Endodermal cell (in vitro differentiated cells): ENCODE measurements around the gene DACT3. TPM values are rescaled to one million over a fixed set of nuclear protein-coding genes. Genes with fewer than 3 reads are reported as not detected.

Source experiments
- DNase-seq: peaks from one replicate; pipeline ENCODE4 v3.0.0-alpha.2; 2017
- H3K27ac ChIP-seq: 2 replicates; pipeline ENCODE4 v1.5.1; 2013; ENCODE audit warnings: mild to moderate bottlenecking, low read depth, low read length, moderate library complexity
- H3K27me3 ChIP-seq: 2 replicates; pipeline ENCODE4 v1.6.1; 2013; ENCODE audit warnings: mild to moderate bottlenecking, low read length, moderate library complexity; ENCODE audit not compliant: insufficient read depth, control insufficient read depth, poor library complexity, severe bottlenecking
- H3K36me3 ChIP-seq: 2 replicates; pipeline ENCODE4 v1.7.0; 2013; ENCODE audit warnings: mild to moderate bottlenecking, low read length, moderate library complexity; ENCODE audit not compliant: control insufficient read depth, insufficient read depth
- H3K4me1 ChIP-seq: one replicate; pipeline ENCODE4 v1.7.0; 2013; ENCODE audit warnings: low read length; ENCODE audit not compliant: control insufficient read depth, insufficient read depth
- H3K4me3 ChIP-seq: 2 replicates; pipeline ENCODE4 v1.5.1; 2013; ENCODE audit warnings: mild to moderate bottlenecking, low read length, moderate library complexity
- H3K9ac ChIP-seq: 2 replicates; pipeline ENCODE4 v1.6.1; 2013; ENCODE audit warnings: mild to moderate bottlenecking, low read length, moderate library complexity; ENCODE audit not compliant: poor library complexity, severe bottlenecking; ENCODE audit errors: extremely low read depth
- H3K9me3 ChIP-seq: 2 replicates; pipeline ENCODE4 v1.6.1; 2013; ENCODE audit warnings: mild to moderate bottlenecking, low read length, moderate library complexity; ENCODE audit not compliant: control insufficient read depth
- H3K27ac Mint-ChIP-seq: 2 replicates; pipeline ENCODE4 v1.8.0; 2020; ENCODE audit warnings: mixed read lengths
- H3K27me3 Mint-ChIP-seq: 2 replicates; pipeline ENCODE4 v1.8.0; 2021; ENCODE audit warnings: mild to moderate bottlenecking, mixed read lengths; ENCODE audit not compliant: insufficient read depth
- H3K36me3 Mint-ChIP-seq: 2 replicates; pipeline ENCODE4 v1.8.0; 2020; ENCODE audit warnings: low read depth, mixed read lengths
- H3K4me1 Mint-ChIP-seq: 2 replicates; pipeline ENCODE4 v1.8.0; 2020; ENCODE audit warnings: mixed read lengths
- H3K4me3 Mint-ChIP-seq: 2 replicates; pipeline ENCODE4 v1.8.0; 2020; ENCODE audit warnings: mild to moderate bottlenecking, moderate library complexity, mixed read lengths
- H3K9me3 Mint-ChIP-seq: 2 replicates; pipeline ENCODE4 v1.8.0; 2020; ENCODE audit warnings: mild to moderate bottlenecking, mixed read lengths
- CTCF ChIP-seq: fragments of 200-600 bp; sonication (generic); conservative IDR thresholded peaks from 2 replicates; pipeline ENCODE4 v1.5.0; 2021; ENCODE audit warnings: antibody characterized with exemption, mild to moderate bottlenecking
- WGBS, 2 experiments: methylation state at CpG; one replicate each; pipeline versions ENCODE4 v1.1.5 to v1.1.7; 2013; ENCODE audit warnings: missing lambda C conversion rate in 2 of 2, mixed read lengths in 1 of 2; ENCODE audit not compliant: insufficient coverage in 1 of 2, insufficient read length in 1 of 2; 5-methylcytosine and 5-hydroxymethylcytosine counted together
- total RNA-seq, 2 donors: library from RNA; stranded (reverse); fragmentation: NEBNext Ultra II Directional in 1 of 2; extraction: Animal tissue kit (Norgen Biotek cat#: 25700) in 1 of 2; gene quantifications; 2 replicates in 1 of 2; 3 replicates in 1 of 2; pipeline ENCODE4 v1.2.1, GENCODE V29; 2021

The DACT3 gene
- total RNA-seq, 2 donors from 2014 or later: 0.15 to 0.70 TPM

GRCh38 chr19:46644720-46645119, 16.3 kb downstream of the DACT3 start:
- Histone ChIP-seq H3K9me3 (peaks cover 10% of the 10 kb centered on the region), H3K4me1 (no peaks in the 10 kb centered on the region), H3K4me3 (no peak overlapping the region), H3K36me3 (no peaks in the 10 kb centered on the region), H3K27ac (no peak overlapping the region), H3K27me3 (peaks cover 76% of the 10 kb centered on the region), H3K9ac (no peak overlapping the region)
- peaks cover 22% of the 10 kb centered on the region for H3K9me3 Mint-ChIP-seq
- peaks cover 5% of the 10 kb centered on the region for H3K36me3 Mint-ChIP-seq
- no peak overlapping the region for H3K4me3 Mint-ChIP-seq
- H3K4me1 Mint-ChIP-seq: no peaks in the 10 kb centered on the region
- H3K27ac Mint-ChIP-seq: no peak overlapping the region
- 41 to 49% methylated on average over 3 of the region's 3 CpGs for WGBS, 2 experiments
- no peak for DNase-seq
- no peak for TF ChIP-seq CTCF
- H3K27me3 Mint-ChIP-seq: peaks cover 88% of the 10 kb centered on the region

GRCh38 chr19:46640656-46641055, 20.3 kb downstream of the DACT3 start:
- DNase-seq: no peak
- no peaks in the 10 kb centered on the region for H3K36me3 ChIP-seq
- Mint-ChIP-seq H3K4me3 (no peak overlapping the region), H3K4me1 (no peaks in the 10 kb centered on the region), H3K27ac (no peak overlapping the region), H3K9me3 (peaks cover under 1% of the 10 kb centered on the region), H3K27me3 (peaks cover 58% of the 10 kb centered on the region), H3K36me3 (no peaks in the 10 kb centered on the region)
- H3K9me3 ChIP-seq: no peaks in the 10 kb centered on the region
- no peaks in the 10 kb centered on the region for H3K4me1 ChIP-seq
- H3K4me3 ChIP-seq: no peak overlapping the region
- H3K9ac ChIP-seq: no peak overlapping the region
- no peak for TF ChIP-seq CTCF
- 80 to 85% methylated on average over 1 to 2 of the region's 2 CpGs for WGBS, 2 experiments
- H3K27ac ChIP-seq: no peak overlapping the region
- peaks cover 77% of the 10 kb centered on the region for H3K27me3 ChIP-seq

- H3K36me3 ChIP-seq: no peaks in the 10 kb centered on the region
- peaks cover 76% of the 10 kb centered on the region for H3K27me3 ChIP-seq
- no peak for DNase-seq
- H3K4me3 Mint-ChIP-seq: no peak overlapping the region
- peak overlapping the region; percentile 25 for H3K9ac ChIP-seq
- H3K27me3 Mint-ChIP-seq: peaks cover 54% of the 10 kb centered on the region
- no peaks in the 10 kb centered on the region for H3K9me3 Mint-ChIP-seq
- H3K9me3 ChIP-seq: no peaks in the 10 kb centered on the region
- TF ChIP-seq CTCF: no peak
- H3K36me3 Mint-ChIP-seq: no peaks in the 10 kb centered on the region
- no peaks in the 10 kb centered on the region for H3K4me1 ChIP-seq
- H3K4me1 Mint-ChIP-seq: no peaks in the 10 kb centered on the region
- 11 to 27% methylated on average over 16 to 43 of the region's 49 CpGs for WGBS, 2 experiments
- H3K27ac ChIP-seq: no peak overlapping the region
- peak overlapping the region; percentile 78 for H3K4me3 ChIP-seq
- no peak overlapping the region for H3K27ac Mint-ChIP-seq
Measured at GRCh38 chr19:46639358-46640182, 21.4 kb downstream of the DACT3 start.
